Lung (tissue), 12 donors: ENCODE measurements around the gene TRPM5. TPM values are rescaled to one million over a fixed set of nuclear protein-coding genes. Genes with fewer than 3 reads are reported as not detected.

Experiments
- ATAC-seq: fragments of 200-7000 bp; cut with Tn5 transposase; one replicate; pipeline ENCODE4 v1.9.1; 2020; ENCODE audit warnings: moderate number of reproducible peaks; ENCODE audit not compliant: insufficient read depth, low FRiP score
- DNase-seq, 3 donors: peaks; one replicate each; pipeline ENCODE4 v3.0.0-alpha.2; 2013 to 2017
- H3K27ac ChIP-seq, 2 donors: one replicate each; pipeline ENCODE4 v1.5.1; 2013; ENCODE audit warnings: mild to moderate bottlenecking in 2 of 2, moderate library complexity in 2 of 2, control low read depth in 1 of 2, inconsistent platforms in 1 of 2, low read depth in 1 of 2, low read length in 1 of 2
- H3K27me3 ChIP-seq, 3 donors: one replicate each; pipeline ENCODE4 v1.5.1; 2013; ENCODE audit warnings: low read length in 2 of 3; ENCODE audit not compliant: control insufficient read depth in 3 of 3, insufficient read depth in 3 of 3
- H3K36me3 ChIP-seq, 4 donors: one replicate each; pipeline ENCODE4 v1.5.1; 2013; ENCODE audit warnings: low read length in 4 of 4, mild to moderate bottlenecking in 1 of 4, moderate library complexity in 1 of 4; ENCODE audit not compliant: control insufficient read depth in 4 of 4, insufficient read depth in 4 of 4
- H3K4me1 ChIP-seq, 5 donors: one replicate each; pipeline ENCODE4 v1.5.1; 2013; ENCODE audit warnings: low read length in 5 of 5, mild to moderate bottlenecking in 2 of 5, moderate library complexity in 1 of 5; ENCODE audit not compliant: control insufficient read depth in 5 of 5, insufficient read depth in 5 of 5
- H3K4me3 ChIP-seq: one replicate; pipeline ENCODE4 v1.5.1; 2013; ENCODE audit warnings: mild to moderate bottlenecking, control low read depth, moderate library complexity
- H3K9ac ChIP-seq, 2 donors: one replicate each; pipeline ENCODE4 v1.5.1; 2013; ENCODE audit warnings: low read length in 2 of 2, control low read depth in 1 of 2; ENCODE audit not compliant: insufficient read depth in 1 of 2
- H3K9me3 ChIP-seq, 4 donors: one replicate each; pipeline ENCODE4 v1.5.1; 2013; ENCODE audit warnings: low read length in 3 of 4, mild to moderate bottlenecking in 1 of 4, moderate library complexity in 1 of 4; ENCODE audit not compliant: control insufficient read depth in 4 of 4, insufficient read depth in 3 of 4
- CTCF ChIP-seq: IDR thresholded peaks from 2 replicates; pipeline ENCODE4 v1.5.1; 2012; ENCODE audit warnings: mild to moderate bottlenecking; ENCODE audit errors: control extremely low read depth, extremely low read depth
- WGBS, 2 donors: extraction: QIAGEN DNeasy Blood & Tissue Kit; methylation state at CpG; one replicate each; pipeline ENCODE4 v1.1.7; 2013; 5-methylcytosine and 5-hydroxymethylcytosine counted together
- polyA plus RNA-seq, 2 donors: library from polyadenylated mRNA; stranded (reverse); fragments of 200-250 nt; gene quantifications; one replicate each; pipeline ENCODE4 v1.2.1, GENCODE V29; 2013
- total RNA-seq, 2 donors: library from RNA; depleted of rRNA in 1 of 2; stranded (reverse); fragments of >200 nt in 1 of 2; gene quantifications; one replicate each; pipeline ENCODE4 v1.2.1, GENCODE V29; 2014 to 2021
- donor health status: control.
- donor health status: control.
- donor health status: Bipolar disorder and iron deficiency.
- donor health status: healthy.
- donor health status: DM: yes; HTN: yes; CAD: no.

Gene TRPM5
- total and polyA plus RNA-seq, 4 donors, result 0.02 to 0.20 (median 0.11) TPM

GRCh38 chr11:2484576-2485125, 40.3 kb upstream of the TRPM5 start:
- Histone ChIP-seq H3K9me3 (peaks cover 0 to 28% (median 2%) of the 10 kb centered on the region in 4 donors), H3K36me3 (no peaks in the 10 kb centered on the region), H3K27ac (no peak overlapping the region), H3K9ac (no peak overlapping the region), H3K4me1 (peaks cover 0 to 11% (median 3%) of the 10 kb centered on the region in 5 donors), H3K4me3 (no peak overlapping the region), H3K27me3 (peaks cover 0 to 4% (median 0%) of the 10 kb centered on the region in 3 donors)
- 96 to 98% methylated on average over 16 of the region's 16 CpGs for WGBS, 2 donors
- TF ChIP-seq CTCF, result no peak
- DNase-seq (no peak), ATAC-seq (no peak)

DNA sequence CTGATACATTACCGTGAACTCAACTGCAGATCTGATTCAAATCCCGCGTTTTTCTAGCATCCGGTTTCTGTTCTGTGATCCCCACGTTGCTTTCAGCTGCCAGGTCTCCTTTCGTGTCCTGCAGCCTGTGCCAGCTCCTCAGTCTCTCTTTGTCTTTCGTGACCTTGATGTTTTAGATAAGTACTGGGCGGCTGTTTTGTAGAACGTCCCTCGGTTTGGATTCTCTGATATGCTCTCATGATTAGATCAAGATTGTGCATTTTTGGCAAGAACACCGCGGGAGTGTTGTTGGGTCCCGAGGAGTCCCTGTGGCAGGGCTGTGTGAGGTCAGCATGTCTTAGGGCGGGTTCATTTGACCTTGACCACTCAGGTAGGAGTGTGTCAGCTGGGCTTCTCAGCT, 39.1 kb upstream of the TRPM5 start:
- Histone ChIP-seq H3K27me3 (peaks cover 0 to 4% (median 0%) of the 10 kb centered on the region in 3 donors), H3K4me1 (peaks cover 0 to 11% (median 3%) of the 10 kb centered on the region in 5 donors), H3K27ac (no peak overlapping the region), H3K9ac (no peak overlapping the region), H3K9me3 (peaks cover 0 to 20% (median 2%) of the 10 kb centered on the region in 4 donors), H3K4me3 (no peak overlapping the region), H3K36me3 (no peaks in the 10 kb centered on the region)
- ATAC-seq (no peak), DNase-seq (no peak)
- TF ChIP-seq CTCF, result no peak
- 52 to 73% methylated on average over 14 of the region's 14 CpGs for WGBS, 2 donors

- H3K9ac ChIP-seq, result no peak overlapping the region
- no peak for TF ChIP-seq CTCF
- H3K9me3 ChIP-seq, result peaks cover 0 to 15% (median 2%) of the 10 kb centered on the region in 4 donors
- H3K36me3 ChIP-seq, result no peaks in the 10 kb centered on the region
- ATAC-seq (no peak), DNase-seq (no peak)
- H3K4me1 ChIP-seq, result peaks cover 0 to 11% (median 3%) of the 10 kb centered on the region in 5 donors
- no peak overlapping the region for H3K4me3 ChIP-seq
- 69 to 79% methylated on average over 5 of the region's 5 CpGs for WGBS, 2 donors
- peaks cover 0 to 4% (median 0%) of the 10 kb centered on the region in 3 donors for H3K27me3 ChIP-seq
- no peak overlapping the region for H3K27ac ChIP-seq
These were observed 38.4 kb upstream of the TRPM5 start for GRCh38 chr11:2482745-2483144.

GRCh38 chr11:2482204-2482603, 37.9 kb upstream of the TRPM5 start:
- Histone ChIP-seq H3K9ac (no peak overlapping the region), H3K4me3 (no peak overlapping the region), H3K4me1 (peaks cover 0 to 11% (median 3%) of the 10 kb centered on the region in 5 donors), H3K9me3 (peaks cover 0 to 15% (median 2%) of the 10 kb centered on the region in 4 donors), H3K27ac (no peak overlapping the region), H3K36me3 (no peaks in the 10 kb centered on the region), H3K27me3 (peaks cover 0 to 4% (median 0%) of the 10 kb centered on the region in 3 donors)
- DNase-seq (no peak), ATAC-seq (no peak)
- no peak for TF ChIP-seq CTCF
- 33 to 50% methylated on average over 3 of the region's 3 CpGs for WGBS, 2 donors
